Measurements from ENCODE around the gene SNU13. TPM values are rescaled to one million over a fixed set of nuclear protein-coding genes. Genes with fewer than 3 reads are reported as not detected.

The SNU13 gene
- total and polyA plus RNA-seq, 2 donors (not counting 1 experiment from before 2014, with no cell fraction given) = 61.6 to 164 TPM

GRCh38 chr22:41656556-41656955 lies 32.1 kb downstream of the SNU13 start:
- TF ChIP-seq CTCF (conservative IDR thresholded peaks at IDR 0.05 in 1 of 2, IDR thresholded peaks at IDR 0.05 in 1 of 2; ENCODE audit: low read depth in 1 of 2, low read length in 2 of 2) (no peak), EZH2 (IDR thresholded peaks at IDR 0.05; ENCODE audit: low read length, missing control alignments) (no peak)
- no peaks in the 10 kb centered on the region for H3K79me2 ChIP-seq (ENCODE audit: control insufficient read depth, insufficient read depth, low read length)

DNA sequence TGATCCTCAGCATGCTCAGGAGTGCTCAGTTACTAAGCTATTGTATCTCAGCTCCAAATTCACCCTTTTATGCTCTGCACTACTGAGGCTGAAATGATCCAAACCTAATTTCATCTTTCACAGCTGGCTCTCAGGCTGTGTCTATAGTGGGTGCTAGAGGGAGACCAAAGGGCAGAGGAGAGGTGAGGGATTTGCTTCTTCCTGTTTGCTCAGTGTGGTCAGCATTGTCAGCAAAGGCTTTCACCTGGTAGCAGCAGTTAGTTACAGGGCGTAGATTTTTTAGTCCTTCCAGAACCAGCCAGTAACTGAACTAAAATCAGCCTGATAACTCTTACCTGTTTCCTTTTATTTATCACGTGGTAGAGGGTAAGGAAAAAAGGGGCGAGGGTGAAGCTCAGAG lies 34.3 kb downstream of the SNU13 start:
- DNase-seq (ENCODE audit: low read depth in 2 of 2) = no peak
- Histone ChIP-seq H3K27ac (ENCODE audit: insufficient read depth, low read length) (no peak overlapping the region), H4K20me1 (ENCODE audit: control insufficient read depth, extremely low read depth, insufficient read depth, low read length) (no peaks in the 10 kb centered on the region), H3K27me3 (ENCODE audit: control insufficient read depth, insufficient read depth, low read length) (no peaks in the 10 kb centered on the region), H3K4me3 (replicated peaks in 1 of 4; ENCODE audit: control extremely low read depth in 1 of 4, insufficient read depth in 1 of 4, low read depth in 3 of 4, low read length in 4 of 4) (no peak overlapping the region), H2AFZ (ENCODE audit: low read length) (no peak overlapping the region), H3K4me2 (ENCODE audit: extremely low read depth, insufficient read depth, low read length) (no peak overlapping the region), H3K9ac (ENCODE audit: insufficient read depth, low read length) (no peak overlapping the region), H3K36me3 (ENCODE audit: control insufficient read depth, insufficient read depth, low read length) (peaks cover 24% of the 10 kb centered on the region), H3K4me1 (ENCODE audit: control insufficient read depth, extremely low read depth, insufficient read depth, low read length) (no peaks in the 10 kb centered on the region), H3K9me3 (ENCODE audit: control insufficient read depth, insufficient read depth, low read depth, low read length) (no peaks in the 10 kb centered on the region), H3K79me2 (ENCODE audit: control insufficient read depth, insufficient read depth, low read length) (peaks cover under 1% of the 10 kb centered on the region)
- TF ChIP-seq EZH2 (IDR thresholded peaks at IDR 0.05; ENCODE audit: low read length, missing control alignments) (no peak), CTCF (conservative IDR thresholded peaks at IDR 0.05 in 1 of 2, IDR thresholded peaks at IDR 0.05 in 1 of 2; ENCODE audit: low read depth in 1 of 2, low read length in 2 of 2) (no peak)

More at GRCh38 chr22:41656556-41656955, 32.1 kb downstream of the SNU13 start:
- Histone ChIP-seq H3K4me1 (ENCODE audit: control insufficient read depth, extremely low read depth, insufficient read depth, low read length) (no peaks in the 10 kb centered on the region), H2AFZ (ENCODE audit: low read length) (no peak overlapping the region), H3K27me3 (ENCODE audit: control insufficient read depth, insufficient read depth, low read length) (no peaks in the 10 kb centered on the region), H3K9ac (ENCODE audit: insufficient read depth, low read length) (no peak overlapping the region), H3K27ac (ENCODE audit: insufficient read depth, low read length) (no peak overlapping the region), H4K20me1 (ENCODE audit: control insufficient read depth, extremely low read depth, insufficient read depth, low read length) (no peaks in the 10 kb centered on the region), H3K4me3 (replicated peaks in 1 of 4; ENCODE audit: control extremely low read depth in 1 of 4, insufficient read depth in 1 of 4, low read depth in 3 of 4, low read length in 4 of 4) (no peak overlapping the region), H3K9me3 (ENCODE audit: control insufficient read depth, insufficient read depth, low read depth, low read length) (no peaks in the 10 kb centered on the region), H3K36me3 (ENCODE audit: control insufficient read depth, insufficient read depth, low read length) (peaks cover 27% of the 10 kb centered on the region), H3K4me2 (ENCODE audit: extremely low read depth, insufficient read depth, low read length) (no peak overlapping the region)
- DNase-seq (ENCODE audit: low read depth in 2 of 2) = peak in 1 of 2 donors; percentile 28

DNA sequence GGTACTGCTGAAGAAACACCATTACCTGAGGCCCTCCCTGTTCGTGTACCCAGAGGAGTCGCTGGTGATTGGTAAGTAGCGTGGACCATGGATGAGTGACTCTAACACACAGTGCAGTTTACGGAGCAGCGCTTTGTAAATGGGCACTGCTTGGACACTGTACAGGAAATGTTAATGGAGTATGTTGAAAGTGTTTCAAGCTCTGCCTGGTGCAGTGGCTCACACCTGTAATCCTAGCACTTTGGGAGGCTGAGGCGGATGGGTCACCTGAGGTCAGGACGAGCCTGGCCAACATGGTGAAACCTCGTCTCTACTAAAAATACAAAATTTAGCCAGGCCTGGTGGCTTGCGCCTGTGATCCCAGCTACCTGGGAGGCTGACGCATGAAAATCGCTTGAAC lies 37.8 kb downstream of the SNU13 start:
- Histone ChIP-seq H3K4me1 (ENCODE audit: control insufficient read depth, extremely low read depth, insufficient read depth, low read length) (no peaks in the 10 kb centered on the region), H3K9me3 (ENCODE audit: control insufficient read depth, insufficient read depth, low read depth, low read length) (no peaks in the 10 kb centered on the region), H3K27ac (ENCODE audit: insufficient read depth, low read length) (no peak overlapping the region), H3K4me2 (ENCODE audit: extremely low read depth, insufficient read depth, low read length) (no peak overlapping the region), H3K79me2 (ENCODE audit: control insufficient read depth, insufficient read depth, low read length) (peaks cover 1% of the 10 kb centered on the region), H3K4me3 (replicated peaks in 1 of 4; ENCODE audit: control extremely low read depth in 1 of 4, insufficient read depth in 1 of 4, low read depth in 3 of 4, low read length in 4 of 4) (no peak overlapping the region), H3K36me3 (ENCODE audit: control insufficient read depth, insufficient read depth, low read length) (peaks cover 19% of the 10 kb centered on the region), H4K20me1 (ENCODE audit: control insufficient read depth, extremely low read depth, insufficient read depth, low read length) (no peaks in the 10 kb centered on the region), H3K9ac (ENCODE audit: insufficient read depth, low read length) (no peak overlapping the region), H3K27me3 (ENCODE audit: control insufficient read depth, insufficient read depth, low read length) (no peaks in the 10 kb centered on the region), H2AFZ (ENCODE audit: low read length) (no peak overlapping the region)
- no peak for TF ChIP-seq CTCF (conservative IDR thresholded peaks at IDR 0.05 in 1 of 2, IDR thresholded peaks at IDR 0.05 in 1 of 2; ENCODE audit: low read depth in 1 of 2, low read length in 2 of 2)
- TF ChIP-seq EZH2 (IDR thresholded peaks at IDR 0.05; ENCODE audit: low read length, missing control alignments) = no peak
- DNase-seq (ENCODE audit: low read depth in 2 of 2) = no peak

Data from fibroblast of lung (primary cell).